HepG2 (cell line): ENCODE data around the gene MDFI. TPM values are rescaled to one million over a fixed set of nuclear protein-coding genes. Genes with fewer than 3 reads are reported as not detected.

Source experiments
- ATF3 ChIP-seq: sonication (generic); formaldehyde crosslinking; IDR thresholded peaks from 2 replicates; pipeline ENCODE4 v1.4.0; 2020; ENCODE audit warnings: missing genetic modification reagents
- GABPB1 ChIP-seq: IDR thresholded peaks from 2 replicates; pipeline ENCODE4 v1.6.1; 2016; ENCODE audit warnings: mild to moderate bottlenecking, missing genetic modification reagents, moderate library complexity, missing compliant biosample characterization
- HNRNPL ChIP-seq: fragments of 200-400 bp; formaldehyde crosslinking; IDR thresholded peaks from 2 replicates; pipeline ENCODE4 v1.6.1; 2017; ENCODE audit warnings: mild to moderate bottlenecking, low read depth, low read length
- LRRFIP1 ChIP-seq: sonication (generic); formaldehyde crosslinking; conservative IDR thresholded peaks from 2 replicates; pipeline ENCODE4 v1.4.0; 2020; ENCODE audit warnings: missing genetic modification reagents
- MXD4 ChIP-seq: IDR thresholded peaks from 2 replicates; pipeline ENCODE4 v1.6.1; 2016; ENCODE audit warnings: mild to moderate bottlenecking, missing biosample characterization, missing genetic modification reagents
- NFE2L1 ChIP-seq: sonication (generic); formaldehyde crosslinking; IDR thresholded peaks from 2 replicates; pipeline ENCODE4 v1.4.0; 2020; ENCODE audit warnings: missing genetic modification reagents, mild to moderate bottlenecking, borderline replicate concordance
- NR2F6 ChIP-seq, 2 experiments: IDR thresholded peaks; 2 replicates each; pipeline ENCODE4 v1.6.1; 2016; ENCODE audit warnings: antibody characterized with exemption in 1 of 2, mild to moderate bottlenecking in 1 of 2
- NRL ChIP-seq: sonication (generic); formaldehyde crosslinking; IDR thresholded peaks from 2 replicates; pipeline ENCODE4 v1.5.0; 2020; ENCODE audit warnings: missing genetic modification reagents, mild to moderate bottlenecking, moderate library complexity, borderline replicate concordance
- PHF20 ChIP-seq: sonication (generic); formaldehyde crosslinking; IDR thresholded peaks from 2 replicates; pipeline ENCODE4 v1.5.0; 2020; ENCODE audit warnings: mild to moderate bottlenecking, missing genetic modification reagents
- POGZ ChIP-seq: sonication (generic); formaldehyde crosslinking; IDR thresholded peaks from 2 replicates; pipeline ENCODE4 v1.4.0; 2020; ENCODE audit warnings: mild to moderate bottlenecking, missing genetic modification reagents
- POLR2G ChIP-seq: fragments of 200-400 bp; formaldehyde crosslinking; IDR thresholded peaks from 2 replicates; pipeline ENCODE4 v1.6.1; 2018; ENCODE audit warnings: mild to moderate bottlenecking, low read depth, low read length, moderate library complexity
- SOX6 ChIP-seq, 2 experiments: fragments of 450-650 bp in 1 of 2; sonication (generic) in 1 of 2; formaldehyde crosslinking in 1 of 2; IDR thresholded peaks; 2 replicates each; pipeline versions ENCODE4 v1.4.0 to v1.6.1; 2017 to 2020; ENCODE audit warnings: antibody characterized with exemption in 1 of 2, mild to moderate bottlenecking in 1 of 2, missing genetic modification reagents in 1 of 2
- STAG1 ChIP-seq: sonication (generic); formaldehyde crosslinking; IDR thresholded peaks from 2 replicates; pipeline ENCODE4 v1.4.0; 2020; ENCODE audit warnings: missing genetic modification reagents
- ZFP91 ChIP-seq: sonication (generic); formaldehyde crosslinking; IDR thresholded peaks from 2 replicates; pipeline ENCODE4 v1.9.0; 2022; ENCODE audit warnings: missing genetic modification reagents, mild to moderate bottlenecking, borderline replicate concordance
- ZFYVE20 ChIP-seq: sonication (generic); formaldehyde crosslinking; IDR thresholded peaks from 2 replicates; pipeline ENCODE4 v1.8.0; 2023; ENCODE audit warnings: low read depth, mild to moderate bottlenecking, moderate library complexity, missing genetic modification reagents, borderline replicate concordance
- ZMAT5 ChIP-seq: sonication (generic); formaldehyde crosslinking; IDR thresholded peaks from 2 replicates; pipeline ENCODE4 v1.5.0; 2020; ENCODE audit warnings: mild to moderate bottlenecking, low read depth, missing genetic modification reagents, borderline replicate concordance
- ZNF317 ChIP-seq: sonication (generic); formaldehyde crosslinking; IDR thresholded peaks from 2 replicates; pipeline ENCODE4 v1.5.0; 2020; ENCODE audit warnings: mild to moderate bottlenecking, missing genetic modification reagents
- ZNF451 ChIP-seq: sonication (generic); formaldehyde crosslinking; IDR thresholded peaks from 2 replicates; pipeline ENCODE4 v1.5.0; 2020; ENCODE audit warnings: mild to moderate bottlenecking, missing genetic modification reagents
- ZNF558 ChIP-seq: sonication (generic); formaldehyde crosslinking; IDR thresholded peaks from 2 replicates; pipeline ENCODE4 v1.9.0; 2022; ENCODE audit warnings: mild to moderate bottlenecking, missing genetic modification reagents, borderline replicate concordance
- ZNF570 ChIP-seq: sonication (generic); formaldehyde crosslinking; IDR thresholded peaks from 2 replicates; pipeline ENCODE4 v1.4.0; 2020; ENCODE audit warnings: mild to moderate bottlenecking, missing genetic modification reagents, borderline replicate concordance
- ZNF589 ChIP-seq: sonication (generic); formaldehyde crosslinking; conservative IDR thresholded peaks from 2 replicates; pipeline ENCODE4 v1.8.0; 2022; ENCODE audit warnings: mild to moderate bottlenecking, moderate library complexity, missing genetic modification reagents
- polyA plus RNA-seq, 8 experiments: library from polyadenylated mRNA; depleted of rRNA in 3 of 8; stranded (reverse) in 7 of 8; unstranded in 1 of 8; fragments of >200 nt; fragmentation: Illumina TruSeq in 4 of 8; extraction: Trizol in 4 of 8; gene quantifications; 2 replicates each; pipeline versions ENCODE4 v1.2.1 to v1.2.3, GENCODE V29; 2011 to 2016; ENCODE audit warnings: low read depth in 4 of 8, missing spikeins in 1 of 8, mixed read lengths in 1 of 8; ENCODE audit not compliant: insufficient read depth in 1 of 8
- total RNA-seq, 5 experiments: library from RNA; depleted of rRNA; stranded (reverse); fragments of >200 nt; fragmentation: Illumina TruSeq; extraction: Trizol; gene quantifications; 2 replicates each; pipeline ENCODE4 v1.2.3, GENCODE V29; 2016; ENCODE audit warnings: low read depth in 1 of 5
- TF ChIP-seq, protein P1 (sequence below): IDR thresholded peaks from 2 replicates; pipeline ENCODE4 v1.6.1; 2012; ENCODE audit warnings: inconsistent platforms
- TF ChIP-seq, protein P2 (sequence below): sonication (generic); formaldehyde crosslinking; conservative IDR thresholded peaks from 2 replicates; pipeline ENCODE4 v1.4.0; 2020; ENCODE audit warnings: missing genetic modification reagents

Gene MDFI
- total and polyA plus RNA-seq, 2 of the 13 experiments (the other 11 are each of a cell fraction or from before 2014, with no cell fraction given): 0.28 TPM; not detected in 1

GRCh38 chr6:41591859-41592502 is 46.3 kb upstream of the MDFI start (continued):
- TF ChIP-seq LRRFIP1 (CRISPR knock-in tag) (no peak), ZNF570 (CRISPR knock-in tag) (no peak), SOX6 (IDR thresholded peaks at IDR 0.05) (no peak), SOX6 (CRISPR knock-in tag; IDR thresholded peaks at IDR 0.05) (peak; percentile 51; the same call in 1 of the 2 replicates), NFE2L1 (CRISPR knock-in tag) (no peak), HNRNPL (no peak), STAG1 (CRISPR knock-in tag) (peak; percentile 96), MXD4 (no peak), NRL (no peak), ZFP91 (no peak), POLR2G (peak; percentile 5; the same call in 1 of the 2 replicates), GABPB1 (CRISPR knock-in tag) (peak; percentile 33; the same call in 1 of the 2 replicates), ZNF451 (no peak), ZMAT5 (CRISPR knock-in tag) (no peak), POGZ (CRISPR knock-in tag) (no peak), PHF20 (CRISPR knock-in tag) (no peak), ATF3 (CRISPR knock-in tag) (no peak), ZFYVE20 (CRISPR knock-in tag) (no peak), ZNF558 (no peak), NR2F6 (IDR thresholded peaks at IDR 0.05) (no peak), NR2F6 (CRISPR knock-in tag; IDR thresholded peaks at IDR 0.05) (no peak), ZNF317 (CRISPR knock-in tag) (no peak), ZNF589 (no peak)
- TF ChIP-seq, protein P1, sequence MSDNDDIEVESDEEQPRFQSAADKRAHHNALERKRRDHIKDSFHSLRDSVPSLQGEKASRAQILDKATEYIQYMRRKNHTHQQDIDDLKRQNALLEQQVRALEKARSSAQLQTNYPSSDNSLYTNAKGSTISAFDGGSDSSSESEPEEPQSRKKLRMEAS: no peak
- TF ChIP-seq, protein P2, sequence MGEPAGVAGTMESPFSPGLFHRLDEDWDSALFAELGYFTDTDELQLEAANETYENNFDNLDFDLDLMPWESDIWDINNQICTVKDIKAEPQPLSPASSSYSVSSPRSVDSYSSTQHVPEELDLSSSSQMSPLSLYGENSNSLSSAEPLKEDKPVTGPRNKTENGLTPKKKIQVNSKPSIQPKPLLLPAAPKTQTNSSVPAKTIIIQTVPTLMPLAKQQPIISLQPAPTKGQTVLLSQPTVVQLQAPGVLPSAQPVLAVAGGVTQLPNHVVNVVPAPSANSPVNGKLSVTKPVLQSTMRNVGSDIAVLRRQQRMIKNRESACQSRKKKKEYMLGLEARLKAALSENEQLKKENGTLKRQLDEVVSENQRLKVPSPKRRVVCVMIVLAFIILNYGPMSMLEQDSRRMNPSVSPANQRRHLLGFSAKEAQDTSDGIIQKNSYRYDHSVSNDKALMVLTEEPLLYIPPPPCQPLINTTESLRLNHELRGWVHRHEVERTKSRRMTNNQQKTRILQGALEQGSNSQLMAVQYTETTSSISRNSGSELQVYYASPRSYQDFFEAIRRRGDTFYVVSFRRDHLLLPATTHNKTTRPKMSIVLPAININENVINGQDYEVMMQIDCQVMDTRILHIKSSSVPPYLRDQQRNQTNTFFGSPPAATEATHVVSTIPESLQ (CRISPR knock-in tag): no peak
